ENCODE results near the gene NKX1-1.

Gene NKX1-1

GRCh38 chr4:1416051-1416947 lies 10.1 kb upstream of the NKX1-1 start:
- no peak for DNase-seq

GRCh38 chr4:1415681-1415981 lies 9.4 kb upstream of the NKX1-1 start:
- no peak for DNase-seq

GRCh38 chr4:1414831-1415680 lies 8.8 kb upstream of the NKX1-1 start:
- no peak for DNase-seq

GRCh38 chr4:1413687-1414479 lies 7.6 kb upstream of the NKX1-1 start:
- no peak for DNase-seq

GRCh38 chr4:1413204-1413663 lies 7.0 kb upstream of the NKX1-1 start:
- DNase-seq, result no peak

GRCh38 chr4:1412376-1413203 lies 6.3 kb upstream of the NKX1-1 start:
- DNase-seq, result no peak

GRCh38 chr4:1411436-1412375 lies 5.5 kb upstream of the NKX1-1 start:
- no peak for DNase-seq

- peak in 1 of 2 experiments; percentile 12 for DNase-seq
Measured at GRCh38 chr4:1410491-1411325, 4.5 kb upstream of the NKX1-1 start.

- DNase-seq, result no peak
Measured at GRCh38 chr4:1409491-1410425, 3.5 kb upstream of the NKX1-1 start.

- no peak for DNase-seq
Measured at GRCh38 chr4:1409079-1409478, 2.8 kb upstream of the NKX1-1 start.

GRCh38 chr4:1408418-1408817 lies 2.2 kb upstream of the NKX1-1 start:
- DNase-seq, result no peak

GRCh38 chr4:1407657-1408333 lies 1.6 kb upstream of the NKX1-1 start:
- no peak for DNase-seq

- DNase-seq, result no peak
Measured at GRCh38 chr4:1406981-1407656, 877 bp upstream of the NKX1-1 start.

GRCh38 chr4:1405636-1406393 lies 427 bp downstream of the NKX1-1 start:
- no peak for DNase-seq

GRCh38 chr4:1405254-1405635 lies 997 bp downstream of the NKX1-1 start:
- DNase-seq, result no peak

- no peak for DNase-seq
Measured at GRCh38 chr4:1404573-1405253, 1.5 kb downstream of the NKX1-1 start.
